Embryonic facial prominence (tissue), 1 donor: ENCODE measurements around the gene DDX4.

Experiments
- DNase-seq: peaks from one replicate; pipeline ENCODE4 v3.0.0-alpha.2; 2016; ENCODE audit errors: extremely low spot score

DDX4 gene

GRCh38 chr5:55821731-55822512 lies 84.1 kb downstream of the DDX4 start:
- no peak for DNase-seq

DNA sequence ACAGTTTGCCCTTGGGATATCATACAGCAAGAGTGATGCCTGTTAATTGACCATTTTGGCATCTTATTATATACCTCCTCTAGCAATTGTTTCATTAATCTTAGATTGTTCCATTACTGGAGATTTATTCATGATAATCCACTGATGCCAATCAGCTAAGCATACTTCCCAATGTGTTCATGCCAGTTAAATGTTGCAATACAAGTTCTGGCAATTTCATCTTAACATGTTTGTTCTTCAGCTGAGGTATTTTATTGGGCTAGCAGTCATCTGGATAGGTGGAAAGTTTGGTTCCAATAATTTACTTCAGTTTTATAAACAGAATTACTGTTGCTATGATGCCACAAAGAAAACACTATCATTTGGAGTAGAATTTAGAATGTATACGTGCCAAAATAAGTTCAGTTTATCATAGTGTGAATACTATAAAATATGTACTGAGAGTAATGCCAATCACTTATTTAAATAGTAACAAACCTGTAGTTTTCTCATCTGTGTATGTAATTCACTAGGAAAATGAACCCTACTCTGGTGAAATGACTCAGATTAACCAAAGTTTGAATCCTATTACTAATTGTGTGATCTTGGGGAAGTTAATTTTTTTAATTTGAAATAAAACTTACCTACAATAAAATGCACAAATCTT lies 85.4 kb downstream of the DDX4 start:
- no peak for DNase-seq

- no peak for DNase-seq
Observed at GRCh38 chr5:55829956-55830355, 92.1 kb downstream of the DDX4 start.

DNA sequence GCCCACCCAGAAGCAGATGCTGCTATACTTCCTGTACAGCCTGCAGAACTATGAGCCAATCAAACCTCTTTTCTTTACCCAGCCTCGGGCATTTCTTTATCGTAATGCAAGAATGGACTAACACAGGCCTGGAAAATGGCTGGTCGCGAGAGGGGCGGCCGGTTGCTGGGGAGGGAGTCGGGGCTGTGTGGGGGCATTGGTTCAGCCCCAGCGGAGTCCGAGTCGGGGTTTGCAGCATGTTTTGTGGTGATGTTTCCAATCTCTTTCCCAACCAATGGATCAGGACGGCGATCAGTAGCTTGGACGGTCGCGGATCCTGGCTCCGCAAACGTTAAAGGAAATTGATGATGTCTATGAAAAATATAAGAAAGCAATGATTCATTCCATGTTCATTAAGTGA lies 94.6 kb downstream of the DDX4 start:
- no peak for DNase-seq

DNA sequence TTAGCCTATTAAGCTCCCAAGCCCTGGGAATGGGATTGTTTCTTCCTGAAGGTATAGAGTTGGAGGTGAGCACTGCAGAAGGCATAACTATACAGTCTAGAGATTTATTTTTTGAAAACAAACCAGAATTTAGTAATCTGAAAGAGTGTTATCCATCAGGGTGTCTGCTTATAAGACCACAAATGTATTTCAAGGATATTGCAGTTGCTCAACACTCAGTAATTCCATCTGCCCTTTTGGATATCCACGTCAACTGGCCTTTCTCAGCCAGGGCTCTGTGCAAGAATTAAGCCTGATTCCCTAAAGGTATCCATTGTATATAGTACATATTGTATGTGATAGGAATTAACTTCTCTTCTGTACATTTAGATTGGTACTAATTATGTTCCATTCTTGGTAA lies 98.3 kb downstream of the DDX4 start:
- no peak for DNase-seq

DNA sequence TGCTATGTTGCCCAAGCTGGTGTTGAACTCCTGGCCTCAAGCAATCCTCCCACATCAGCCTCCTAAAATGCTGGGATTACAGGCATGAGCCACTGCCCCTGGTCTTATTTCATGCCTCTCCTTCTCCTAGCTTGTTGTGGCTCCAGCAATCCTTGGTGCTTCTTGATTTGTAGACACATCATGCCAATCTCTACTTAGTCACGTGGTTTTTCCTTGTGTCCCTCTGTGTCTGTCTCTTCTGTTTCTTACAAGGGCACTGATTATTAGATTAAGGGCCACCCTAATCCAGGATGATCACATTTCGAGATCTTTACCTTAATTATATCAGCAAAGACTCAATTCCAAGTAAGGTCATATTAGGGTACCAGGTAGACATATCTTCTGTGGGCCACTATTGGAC lies 104.1 kb downstream of the DDX4 start:
- no peak for DNase-seq

- no peak for DNase-seq
Observed at GRCh38 chr5:55847837-55848236, 110.0 kb downstream of the DDX4 start.

GRCh38 chr5:55848783-55849182 lies 110.9 kb downstream of the DDX4 start:
- DNase-seq, result no peak

DNA sequence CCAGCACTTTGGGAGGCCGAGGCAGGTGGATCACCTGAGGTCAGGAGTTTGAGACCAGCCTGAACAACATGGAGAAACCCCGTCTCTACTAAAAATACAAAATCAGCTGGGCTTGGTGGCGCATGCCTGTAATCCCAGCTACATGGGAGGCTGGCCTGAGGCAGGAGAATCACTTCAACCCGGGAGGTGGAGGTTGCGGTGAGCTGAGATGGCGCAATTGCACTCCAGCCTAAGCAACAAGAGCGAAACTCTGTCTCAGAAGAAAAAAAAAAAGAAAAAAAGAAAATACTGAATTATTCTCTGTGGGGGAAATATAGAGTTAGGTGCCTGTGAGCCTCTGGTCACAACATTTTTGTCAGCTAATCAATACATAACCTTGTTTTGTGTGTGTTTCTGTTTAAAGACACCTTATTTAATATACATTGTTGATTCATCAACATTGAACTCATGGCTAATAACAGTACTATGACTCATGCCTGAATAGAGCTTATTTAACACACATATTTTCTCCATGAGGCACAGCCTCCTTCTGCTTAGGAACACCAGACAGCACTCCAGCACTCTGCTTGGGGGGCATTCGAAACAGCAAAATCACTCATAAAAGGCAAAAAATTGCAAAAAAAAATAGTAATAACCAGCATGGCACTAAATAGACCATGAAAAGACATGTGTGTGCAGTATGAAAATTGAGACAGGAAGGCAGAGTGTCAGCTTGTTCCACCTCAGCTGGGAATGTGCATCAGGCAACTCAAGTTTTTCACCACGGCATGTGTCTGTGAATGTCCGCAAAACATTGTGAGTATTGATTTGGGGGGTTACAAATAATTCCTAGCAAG lies 113.2 kb downstream of the DDX4 start, which contains the start of gene IL31RA:
TSS of gene IL31RA (plus strand) at position 519 of the 836 bp plus-strand sequence. CDS start at position 733, 214 bp downstream.
- no peak for DNase-seq

DNA sequence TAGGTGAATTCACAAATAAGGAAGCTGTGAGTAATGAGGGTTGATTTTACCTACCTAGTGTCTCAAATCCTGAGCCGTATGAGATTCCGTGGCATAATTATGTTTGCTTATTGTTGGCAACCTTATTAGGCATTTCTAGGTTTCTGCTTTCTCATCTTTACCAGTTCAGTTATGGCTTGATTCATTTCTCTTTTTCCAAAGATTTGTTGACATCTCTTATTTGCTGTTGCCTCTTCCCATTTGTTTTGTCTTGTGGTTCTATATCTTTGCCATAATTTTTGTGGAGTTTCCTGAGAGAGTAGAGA lies 113.8 kb downstream of the DDX4 start:
- no peak for DNase-seq

DNA sequence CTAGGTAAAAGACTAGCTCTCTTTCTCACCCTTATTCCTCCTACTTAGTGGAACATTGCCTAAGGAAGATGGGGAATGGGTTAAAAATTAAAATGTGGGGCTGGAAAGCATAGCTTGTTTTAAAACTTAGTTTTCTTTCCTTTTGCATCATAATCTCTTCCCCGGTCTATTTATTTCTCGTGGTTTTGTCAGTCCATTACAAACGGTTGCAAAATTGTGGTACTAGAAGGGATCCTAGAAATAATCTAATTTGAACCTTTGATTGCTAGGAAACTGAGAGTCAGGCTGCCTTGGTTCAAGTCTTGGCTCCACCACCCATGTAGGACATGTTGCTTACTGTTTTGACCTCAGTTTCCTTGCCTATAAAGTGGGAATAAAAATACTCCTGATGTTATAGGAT lies 114.6 kb downstream of the DDX4 start:
- no peak for DNase-seq

DNA sequence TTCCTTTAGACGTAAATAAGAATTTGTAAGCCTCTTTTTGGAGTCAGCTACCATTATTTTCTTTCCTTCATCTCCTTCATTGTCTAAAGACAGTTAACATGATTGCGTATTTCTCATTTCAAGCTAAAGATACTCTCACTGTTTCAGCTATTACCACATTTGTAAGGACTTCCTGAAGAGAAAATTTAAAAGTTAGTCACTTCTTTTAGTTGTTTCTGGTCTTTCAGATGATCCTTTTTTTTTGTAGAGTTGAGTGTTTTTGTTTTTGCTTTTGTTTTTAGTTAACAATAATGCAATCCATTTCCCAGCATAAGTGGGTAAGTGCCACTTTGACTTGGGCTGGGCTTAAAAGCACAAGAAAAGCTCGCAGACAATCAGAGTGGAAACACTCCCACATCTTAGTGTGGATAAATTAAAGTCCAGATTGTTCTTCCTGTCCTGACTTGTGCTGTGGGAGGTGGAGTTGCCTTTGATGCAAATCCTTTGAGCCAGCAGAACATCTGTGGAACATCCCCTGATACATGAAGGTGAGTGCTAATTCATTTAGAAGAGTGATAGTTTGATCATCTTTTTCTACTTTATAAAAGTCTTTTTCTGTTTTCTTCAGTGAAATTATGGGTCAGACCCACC lies 115.3 kb downstream of the DDX4 start:
- DNase-seq, result no peak

DNA sequence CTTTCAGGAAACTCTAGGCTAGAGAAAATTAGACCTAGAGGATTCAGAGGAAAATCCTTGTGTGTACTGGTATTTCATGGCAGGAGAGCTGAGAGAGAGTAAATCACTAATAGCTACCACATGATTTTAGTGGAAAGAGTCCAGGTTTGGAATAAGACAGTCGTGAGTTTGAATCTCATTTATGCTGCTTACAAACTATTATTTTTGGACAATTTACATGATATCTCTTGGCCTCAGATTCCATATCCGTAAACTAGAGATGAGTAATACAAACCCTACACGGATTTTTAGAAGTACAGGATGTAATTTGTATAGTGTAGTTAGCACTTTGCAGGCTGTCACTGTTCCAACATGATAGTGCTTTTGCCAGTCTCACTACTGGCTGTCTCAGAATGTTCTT lies 116.0 kb downstream of the DDX4 start:
- no peak for DNase-seq

GRCh38 chr5:55855509-55855908 lies 117.6 kb downstream of the DDX4 start:
- no peak for DNase-seq

GRCh38 chr5:55856516-55857246 lies 118.8 kb downstream of the DDX4 start:
- no peak for DNase-seq

- no peak for DNase-seq
Observed at GRCh38 chr5:55857247-55857640, 119.4 kb downstream of the DDX4 start.

DNA sequence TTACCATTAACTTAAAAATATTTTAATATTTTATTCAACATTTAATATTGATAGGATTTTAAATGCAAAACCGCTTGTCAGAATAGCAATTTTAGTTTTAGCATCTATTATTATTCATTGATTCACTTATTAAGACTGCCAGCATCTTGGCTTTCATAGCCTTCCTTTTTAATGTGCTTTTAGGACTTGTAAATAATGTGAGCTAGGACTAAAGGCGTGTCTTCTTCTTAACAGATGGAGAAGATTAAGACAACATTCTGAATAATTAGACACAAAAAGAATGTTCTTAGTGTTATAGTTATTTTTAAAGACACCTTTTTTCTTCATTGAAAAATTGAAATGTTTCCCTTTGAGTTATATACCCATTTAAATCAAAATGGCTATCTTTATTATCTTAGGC lies 120.2 kb downstream of the DDX4 start:
- DNase-seq, result no peak

DNA sequence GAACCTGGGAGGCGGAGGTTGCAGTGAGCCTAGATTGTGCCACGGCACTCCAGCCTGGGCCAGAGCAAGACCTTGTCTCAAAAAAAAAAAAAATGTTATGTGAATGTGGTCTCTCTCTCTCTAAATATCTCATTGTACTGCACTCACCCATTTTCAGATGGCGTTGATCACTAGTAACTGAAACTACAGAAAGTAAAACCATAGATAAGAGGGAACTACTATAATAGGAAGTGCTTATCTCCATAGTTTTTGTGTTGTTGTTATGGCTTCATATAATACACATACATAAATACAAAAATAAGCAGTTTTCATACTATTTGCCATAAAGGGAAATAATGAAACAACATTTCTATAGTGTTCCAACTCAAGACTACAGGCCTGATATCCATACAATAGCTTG lies 122.4 kb downstream of the DDX4 start:
- DNase-seq, result no peak

DNA sequence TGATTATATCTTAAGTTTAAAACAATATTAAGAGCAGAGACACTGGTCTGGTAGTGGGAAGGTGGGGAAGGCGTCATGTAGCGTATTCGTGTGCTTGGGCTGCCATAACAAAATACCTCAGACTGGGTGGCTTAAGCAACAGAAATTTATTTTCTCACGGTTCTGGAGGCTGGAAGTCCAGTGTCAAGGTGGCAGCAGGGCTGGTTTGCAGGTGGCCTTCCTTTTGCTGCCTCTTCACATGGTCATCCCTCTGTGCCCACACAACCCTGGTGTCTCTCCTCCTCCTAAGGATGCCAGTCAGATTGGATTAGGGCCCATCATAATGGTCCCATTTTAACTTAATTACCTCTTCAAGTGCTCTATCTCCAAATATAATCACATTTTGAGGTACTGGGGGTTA lies 122.8 kb downstream of the DDX4 start:
- no peak for DNase-seq

GRCh38 chr5:55864606-55865541 lies 127.0 kb downstream of the DDX4 start:
- no peak for DNase-seq
